WTC11 (cell line): Measurements from ENCODE around the gene GRAMD1C.

Source experiments
- ATF3 ChIP-seq: sonication (generic); formaldehyde crosslinking; conservative IDR thresholded peaks from 2 replicates; pipeline ENCODE4 v1.8.1; 2022; ENCODE audit warnings: mild to moderate bottlenecking, missing genetic modification reagents
- CREB1 ChIP-seq: sonication (generic); formaldehyde crosslinking; IDR thresholded peaks from 2 replicates; pipeline ENCODE4 v1.8.0; 2023; ENCODE audit warnings: mild to moderate bottlenecking, missing genetic modification reagents
- E2F4 ChIP-seq: sonication (generic); formaldehyde crosslinking; IDR thresholded peaks from 2 replicates; pipeline ENCODE4 v1.8.1; 2022; ENCODE audit warnings: low read depth, mild to moderate bottlenecking, moderate library complexity, missing genetic modification reagents, borderline replicate concordance
- ELF4 ChIP-seq: sonication (generic); formaldehyde crosslinking; IDR thresholded peaks from 2 replicates; pipeline ENCODE4 v1.8.1; 2022; ENCODE audit warnings: low read depth, mild to moderate bottlenecking, moderate library complexity, missing genetic modification reagents
- ERG ChIP-seq: fragments of 250-450 bp; sonication (Bioruptor Pico); IDR thresholded peaks from 2 replicates; pipeline ENCODE4 v1.8.0; 2021; ENCODE audit warnings: mild to moderate bottlenecking
- JUN ChIP-seq: sonication (generic); formaldehyde crosslinking; IDR thresholded peaks from 2 replicates; pipeline ENCODE4 v1.8.0; 2023; ENCODE audit warnings: mild to moderate bottlenecking, missing genetic modification reagents
- NR1H2 ChIP-seq: sonication (generic); formaldehyde crosslinking; IDR thresholded peaks from 2 replicates; pipeline ENCODE4 v1.9.0; 2021; ENCODE audit warnings: mild to moderate bottlenecking, moderate library complexity, missing genetic modification reagents
- NR2C2 ChIP-seq: sonication (generic); formaldehyde crosslinking; IDR thresholded peaks from 2 replicates; pipeline ENCODE4 v1.8.0; 2022; ENCODE audit warnings: mild to moderate bottlenecking, missing genetic modification reagents
- SMAD3 ChIP-seq: sonication (generic); formaldehyde crosslinking; IDR thresholded peaks from 2 replicates; pipeline ENCODE4 v1.8.0; 2022; ENCODE audit warnings: missing genetic modification reagents, mild to moderate bottlenecking, borderline replicate concordance
- TCF7 ChIP-seq: sonication (generic); formaldehyde crosslinking; IDR thresholded peaks from 2 replicates; pipeline ENCODE4 v1.8.0; 2022; ENCODE audit warnings: mild to moderate bottlenecking, low read depth, missing genetic modification reagents, moderate library complexity
- ZNF512 ChIP-seq: sonication (generic); formaldehyde crosslinking; IDR thresholded peaks from 2 replicates; pipeline ENCODE4 v1.8.1; 2022; ENCODE audit warnings: missing genetic modification reagents, borderline replicate concordance
- TF ChIP-seq, protein P1 (sequence below): fragments of 200-600 bp; IDR thresholded peaks from 2 replicates; pipeline ENCODE4 v1.8.0; 2022; ENCODE audit warnings: antibody characterized with exemption
- TF ChIP-seq, protein P2 (sequence below): sonication (generic); formaldehyde crosslinking; IDR thresholded peaks from 2 replicates; pipeline ENCODE4 v1.8.0; 2023; ENCODE audit warnings: mild to moderate bottlenecking, missing genetic modification reagents

GRCh38 chr3:113983544-113983943 is 145.0 kb downstream of the GRAMD1C start:
- TF ChIP-seq, protein P1, sequence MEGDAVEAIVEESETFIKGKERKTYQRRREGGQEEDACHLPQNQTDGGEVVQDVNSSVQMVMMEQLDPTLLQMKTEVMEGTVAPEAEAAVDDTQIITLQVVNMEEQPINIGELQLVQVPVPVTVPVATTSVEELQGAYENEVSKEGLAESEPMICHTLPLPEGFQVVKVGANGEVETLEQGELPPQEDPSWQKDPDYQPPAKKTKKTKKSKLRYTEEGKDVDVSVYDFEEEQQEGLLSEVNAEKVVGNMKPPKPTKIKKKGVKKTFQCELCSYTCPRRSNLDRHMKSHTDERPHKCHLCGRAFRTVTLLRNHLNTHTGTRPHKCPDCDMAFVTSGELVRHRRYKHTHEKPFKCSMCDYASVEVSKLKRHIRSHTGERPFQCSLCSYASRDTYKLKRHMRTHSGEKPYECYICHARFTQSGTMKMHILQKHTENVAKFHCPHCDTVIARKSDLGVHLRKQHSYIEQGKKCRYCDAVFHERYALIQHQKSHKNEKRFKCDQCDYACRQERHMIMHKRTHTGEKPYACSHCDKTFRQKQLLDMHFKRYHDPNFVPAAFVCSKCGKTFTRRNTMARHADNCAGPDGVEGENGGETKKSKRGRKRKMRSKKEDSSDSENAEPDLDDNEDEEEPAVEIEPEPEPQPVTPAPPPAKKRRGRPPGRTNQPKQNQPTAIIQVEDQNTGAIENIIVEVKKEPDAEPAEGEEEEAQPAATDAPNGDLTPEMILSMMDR: no peak
- TF ChIP-seq SMAD3 (no peak), JUN (no peak), TCF7 (CRISPR knock-in tag) (no peak), ATF3 (CRISPR knock-in tag) (no peak), ELF4 (CRISPR knock-in tag) (no peak), CREB1 (CRISPR knock-in tag) (no peak), NR1H2 (CRISPR knock-in tag) (no peak), NR2C2 (CRISPR knock-in tag) (no peak), ERG (CRISPR knock-in tag) (no peak), E2F4 (no peak), ZNF512 (CRISPR knock-in tag) (no peak)
- TF ChIP-seq, protein P2, sequence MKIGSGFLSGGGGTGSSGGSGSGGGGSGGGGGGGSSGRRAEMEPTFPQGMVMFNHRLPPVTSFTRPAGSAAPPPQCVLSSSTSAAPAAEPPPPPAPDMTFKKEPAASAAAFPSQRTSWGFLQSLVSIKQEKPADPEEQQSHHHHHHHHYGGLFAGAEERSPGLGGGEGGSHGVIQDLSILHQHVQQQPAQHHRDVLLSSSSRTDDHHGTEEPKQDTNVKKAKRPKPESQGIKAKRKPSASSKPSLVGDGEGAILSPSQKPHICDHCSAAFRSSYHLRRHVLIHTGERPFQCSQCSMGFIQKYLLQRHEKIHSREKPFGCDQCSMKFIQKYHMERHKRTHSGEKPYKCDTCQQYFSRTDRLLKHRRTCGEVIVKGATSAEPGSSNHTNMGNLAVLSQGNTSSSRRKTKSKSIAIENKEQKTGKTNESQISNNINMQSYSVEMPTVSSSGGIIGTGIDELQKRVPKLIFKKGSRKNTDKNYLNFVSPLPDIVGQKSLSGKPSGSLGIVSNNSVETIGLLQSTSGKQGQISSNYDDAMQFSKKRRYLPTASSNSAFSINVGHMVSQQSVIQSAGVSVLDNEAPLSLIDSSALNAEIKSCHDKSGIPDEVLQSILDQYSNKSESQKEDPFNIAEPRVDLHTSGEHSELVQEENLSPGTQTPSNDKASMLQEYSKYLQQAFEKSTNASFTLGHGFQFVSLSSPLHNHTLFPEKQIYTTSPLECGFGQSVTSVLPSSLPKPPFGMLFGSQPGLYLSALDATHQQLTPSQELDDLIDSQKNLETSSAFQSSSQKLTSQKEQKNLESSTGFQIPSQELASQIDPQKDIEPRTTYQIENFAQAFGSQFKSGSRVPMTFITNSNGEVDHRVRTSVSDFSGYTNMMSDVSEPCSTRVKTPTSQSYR (CRISPR knock-in tag): no peak
